ENCODE measurements around the gene MOGAT3. TPM values are rescaled to one million over a fixed set of nuclear protein-coding genes. Genes with fewer than 3 reads are reported as not detected.
"Not testable (repeated sequence)": the region's sequence is repeated elsewhere in the genome, so short reads cannot be mapped to it uniquely, and the experiment has no call there.

MOGAT3 gene
- polyA plus RNA-seq, 4 donors = 0.10 to 1.4 (median 0.41) TPM

GRCh38 chr7:101206665-101207042 lies 5.8 kb upstream of the MOGAT3 start:
- DNase-seq (ENCODE audit: low read depth in 4 of 4, low spot score in 3 of 4) = no peak

- no peak for DNase-seq (ENCODE audit: low read depth in 4 of 4, low spot score in 3 of 4)
Observed at GRCh38 chr7:101205901-101206664, 5.2 kb upstream of the MOGAT3 start.

DNA sequence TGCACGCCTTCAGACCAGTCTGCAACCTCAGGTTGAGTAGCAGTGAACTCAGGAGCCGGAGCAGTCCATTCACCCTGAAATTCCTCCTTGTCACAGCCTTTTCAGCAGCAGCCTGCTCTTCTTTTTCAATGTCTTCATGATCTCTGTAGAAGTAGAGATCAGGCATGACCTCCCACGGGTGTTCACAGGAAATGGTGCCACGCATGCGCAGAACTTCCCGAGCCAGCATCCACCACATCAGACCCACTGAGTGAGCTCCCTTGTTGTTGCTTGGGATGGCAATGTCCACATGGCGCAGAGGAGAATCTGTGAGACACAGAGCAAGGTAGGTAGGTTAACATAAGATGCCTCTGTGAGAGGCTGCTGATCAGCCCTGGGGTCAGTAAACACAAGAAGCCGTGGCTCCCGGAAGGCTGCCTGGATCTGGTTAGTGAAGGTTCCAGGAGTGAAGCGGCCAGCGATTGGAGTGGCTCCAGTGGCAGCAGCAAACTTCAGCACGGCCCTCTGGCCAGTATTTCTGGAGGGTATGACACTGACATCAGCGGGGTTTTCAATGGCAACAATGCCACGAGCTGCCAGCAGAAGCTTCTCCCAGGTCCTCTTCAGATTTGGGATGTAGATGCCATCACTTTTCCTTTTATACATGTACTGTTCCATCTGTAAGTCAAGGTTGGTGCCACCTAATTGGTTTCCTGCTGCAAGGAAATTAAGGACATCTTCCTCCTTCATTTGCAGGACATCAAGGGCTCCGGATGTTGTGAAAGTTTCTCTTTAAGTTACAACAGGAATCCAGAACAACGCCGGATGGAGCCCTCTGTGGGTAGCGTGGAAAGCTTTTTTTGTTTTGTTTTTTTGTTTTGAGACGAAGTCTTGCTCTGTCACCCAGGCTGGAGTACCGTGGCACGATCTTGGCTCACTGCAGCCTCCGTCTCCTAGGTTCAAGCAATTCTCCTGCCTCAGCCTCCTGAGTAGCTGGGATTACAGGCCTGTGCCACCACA lies 3.2 kb upstream of the MOGAT3 start:
- DNase-seq (ENCODE audit: low read depth in 4 of 4, low spot score in 3 of 4) = not testable (repeated sequence)

GRCh38 chr7:101202603-101202918 lies 1.7 kb upstream of the MOGAT3 start:
- no peak for DNase-seq (ENCODE audit: low read depth in 4 of 4, low spot score in 3 of 4)

DNA sequence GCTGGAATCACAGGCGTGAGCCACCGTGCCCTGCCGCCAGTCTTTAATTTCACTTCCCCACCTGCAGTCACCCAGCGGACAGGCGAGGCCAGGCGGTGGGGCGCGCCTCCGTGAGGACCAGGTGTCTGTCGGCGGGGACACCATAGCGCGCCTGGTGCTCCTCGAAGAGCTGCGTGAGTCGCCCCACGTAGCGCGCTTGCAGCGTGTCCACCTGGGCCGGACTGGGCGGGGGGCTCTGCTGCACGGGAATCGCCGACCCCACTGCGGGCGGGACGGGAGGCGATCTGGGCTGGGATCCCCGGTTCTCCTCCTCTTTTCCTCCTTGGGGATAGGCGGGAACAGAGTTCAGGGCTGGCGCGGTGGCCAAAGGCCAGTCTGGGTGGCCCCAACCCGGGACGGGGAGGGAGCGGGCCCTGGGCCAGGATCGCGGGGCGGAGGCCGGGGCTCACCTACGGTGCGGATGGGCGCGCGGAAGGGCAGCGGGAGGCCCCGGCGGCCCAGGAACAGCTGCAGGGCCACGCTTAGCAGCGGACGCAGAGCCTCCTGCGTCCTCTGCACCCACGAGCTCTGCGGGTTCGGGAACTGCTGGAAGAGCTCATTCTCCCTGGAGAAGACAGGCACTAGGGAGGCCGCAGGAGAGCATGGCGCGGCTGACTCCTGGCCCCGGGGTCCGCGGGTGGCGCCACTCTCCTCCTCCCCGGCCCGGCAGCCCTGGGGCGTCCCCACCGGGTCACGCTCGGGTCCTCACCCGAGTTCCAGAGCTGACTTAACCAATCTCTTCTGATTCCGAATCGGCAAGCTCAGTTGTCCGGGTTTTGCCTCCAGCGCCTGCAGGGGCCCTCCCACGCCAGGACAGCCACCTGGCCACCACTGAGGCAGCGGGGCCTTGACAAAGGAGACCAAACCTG lies 1.1 kb upstream of the MOGAT3 start:
- DNase-seq (ENCODE audit: low read depth in 4 of 4, low spot score in 3 of 4) = no peak

GRCh38 chr7:101200504-101200861 lies 353 bp downstream of the MOGAT3 start:
- DNase-seq (ENCODE audit: low read depth in 4 of 4, low spot score in 3 of 4) = no peak

DNA sequence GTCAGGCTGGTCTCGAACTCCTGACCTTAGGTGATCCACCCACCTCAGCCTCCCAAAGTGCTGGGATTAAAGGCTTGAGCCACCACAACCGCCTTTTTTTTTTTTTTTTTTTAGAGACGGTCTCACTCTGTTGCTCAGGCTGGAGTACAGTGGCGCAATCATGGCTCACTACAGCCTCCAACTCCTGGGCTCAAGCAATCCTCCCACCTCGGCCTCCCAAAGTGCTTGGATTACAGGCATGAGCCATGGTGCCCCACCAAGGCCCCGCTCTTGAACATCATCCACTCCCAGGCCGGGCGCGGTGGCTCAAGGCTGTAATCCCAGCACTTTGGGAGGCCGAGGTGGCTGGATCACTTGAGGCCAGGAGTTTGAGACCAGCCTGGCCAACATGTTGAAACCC lies 1.3 kb downstream of the MOGAT3 start:
- not testable (repeated sequence) for DNase-seq (ENCODE audit: low read depth in 4 of 4, low spot score in 3 of 4)

DNA sequence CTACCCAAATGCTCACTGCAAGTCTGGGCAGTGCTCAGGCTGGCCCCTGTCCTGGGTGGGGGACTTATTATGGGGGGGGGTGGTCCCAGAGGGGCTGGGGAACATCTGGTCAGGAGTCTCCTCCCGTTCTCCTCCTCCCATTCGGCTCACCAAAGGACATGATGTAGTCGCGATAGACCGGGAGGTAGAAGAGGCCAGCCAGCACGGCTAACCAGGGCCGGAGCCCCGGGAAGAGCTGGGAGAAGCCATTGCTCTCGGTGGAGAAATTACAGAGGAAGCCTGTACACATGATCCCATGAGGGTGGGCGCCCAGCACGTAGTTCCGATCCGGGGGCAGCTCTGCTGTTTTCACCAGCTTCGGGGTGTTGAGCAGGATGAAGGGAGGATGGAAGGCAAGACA lies 2.4 kb downstream of the MOGAT3 start:
- no peak for DNase-seq (ENCODE audit: low read depth in 4 of 4, low spot score in 3 of 4)

- no peak for DNase-seq (ENCODE audit: low read depth in 4 of 4, low spot score in 3 of 4)
Observed at GRCh38 chr7:101197991-101198390, 2.8 kb downstream of the MOGAT3 start.

GRCh38 chr7:101195884-101196283 lies 5.0 kb downstream of the MOGAT3 start:
- DNase-seq (ENCODE audit: low read depth in 4 of 4, low spot score in 3 of 4) = no peak

DNA sequence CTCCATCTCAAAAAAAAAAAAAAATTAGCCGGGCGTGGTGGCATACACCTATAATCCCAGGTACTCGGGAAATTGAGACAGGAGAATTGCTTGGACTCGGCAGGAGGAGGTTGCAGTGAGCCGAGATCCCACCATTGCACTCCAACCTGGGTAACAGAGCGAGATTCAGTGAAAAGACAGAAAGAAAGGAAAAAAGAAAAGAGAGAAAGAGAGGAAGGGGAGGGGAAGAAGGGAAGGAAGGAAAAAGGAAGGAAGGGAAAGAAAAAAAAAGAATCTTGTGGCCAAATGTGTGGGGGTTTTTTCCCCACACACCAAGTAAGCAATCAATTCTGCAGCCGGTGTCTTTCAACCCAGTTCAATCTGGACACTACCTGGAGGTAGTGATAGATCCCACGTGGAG lies 11.7 kb downstream of the MOGAT3 start:
- no peak for DNase-seq (ENCODE audit: low read depth in 4 of 4, low spot score in 3 of 4)

- DNase-seq (ENCODE audit: low read depth in 4 of 4, low spot score in 3 of 4) = no peak
Observed at GRCh38 chr7:101186844-101187428, 13.9 kb downstream of the MOGAT3 start.

GRCh38 chr7:101186194-101186593 lies 14.6 kb downstream of the MOGAT3 start:
- DNase-seq (ENCODE audit: low read depth in 4 of 4, low spot score in 3 of 4) = no peak

DNA sequence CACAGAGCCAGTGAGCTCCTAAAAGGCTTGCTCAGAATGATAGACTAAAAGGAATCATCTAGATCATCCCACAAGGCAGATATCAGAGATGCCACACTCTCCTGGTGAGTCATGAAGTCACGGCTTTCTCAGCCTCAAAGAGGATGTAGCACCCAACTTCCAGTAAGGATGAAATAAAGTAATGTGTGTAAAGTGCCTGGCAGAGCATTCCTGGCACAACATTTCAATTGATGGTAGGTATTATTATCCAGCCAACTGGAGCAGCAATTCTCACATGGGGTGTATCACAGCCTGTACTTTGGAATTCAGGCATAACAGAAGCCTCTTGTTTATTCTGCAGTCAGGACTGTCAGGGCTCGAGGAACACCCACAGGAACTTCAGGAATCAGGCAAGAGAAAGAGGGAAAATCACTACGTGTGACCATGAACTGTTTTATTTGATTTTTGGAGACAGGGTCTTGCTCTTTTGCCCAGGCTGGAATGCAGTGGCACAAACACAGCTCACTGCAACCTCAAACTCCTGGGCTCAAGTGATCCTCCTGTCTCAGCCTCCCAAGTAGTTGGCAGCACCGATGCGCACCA lies 15.5 kb downstream of the MOGAT3 start:
- no peak for DNase-seq (ENCODE audit: low read depth in 4 of 4, low spot score in 3 of 4)

DNA sequence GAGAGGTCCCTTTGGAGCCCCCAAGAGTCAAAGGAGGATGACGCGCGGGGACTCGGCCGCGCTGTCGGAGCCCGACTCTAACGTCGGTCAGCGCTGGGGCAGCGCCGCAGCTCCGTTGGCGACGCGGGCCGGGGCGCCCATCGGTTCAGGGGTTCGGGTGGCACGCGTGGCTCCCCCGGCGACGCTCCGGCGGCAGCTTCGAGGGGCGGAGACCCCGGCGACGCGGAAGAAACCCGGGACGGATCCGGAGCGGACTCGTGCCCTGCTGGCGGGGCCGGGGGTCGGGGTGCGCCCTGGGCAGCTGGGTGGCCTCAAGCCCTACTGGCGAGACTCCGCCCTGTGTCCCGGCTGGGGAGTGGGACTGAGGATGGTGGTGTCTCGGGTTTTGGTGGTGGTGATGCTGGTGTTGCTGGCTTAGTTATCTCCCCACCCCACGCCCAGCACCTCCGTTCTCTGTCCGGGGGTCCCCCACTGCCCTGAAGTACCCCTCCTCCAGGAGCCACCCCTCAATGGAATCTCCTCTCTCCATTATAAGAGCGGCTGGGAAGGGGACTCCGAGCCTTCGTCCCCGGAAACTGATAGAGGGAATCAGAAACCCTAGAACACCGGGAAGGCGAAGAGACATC lies 20.6 kb downstream of the MOGAT3 start, which contains the start of gene NAT16:
Gene NAT16, minus strand, starts transcription at position 164 of the 626 bp plus-strand sequence. CDS start 5,486 bp downstream, outside the sequence.
- no peak for DNase-seq (ENCODE audit: low read depth in 4 of 4, low spot score in 3 of 4)

DNA sequence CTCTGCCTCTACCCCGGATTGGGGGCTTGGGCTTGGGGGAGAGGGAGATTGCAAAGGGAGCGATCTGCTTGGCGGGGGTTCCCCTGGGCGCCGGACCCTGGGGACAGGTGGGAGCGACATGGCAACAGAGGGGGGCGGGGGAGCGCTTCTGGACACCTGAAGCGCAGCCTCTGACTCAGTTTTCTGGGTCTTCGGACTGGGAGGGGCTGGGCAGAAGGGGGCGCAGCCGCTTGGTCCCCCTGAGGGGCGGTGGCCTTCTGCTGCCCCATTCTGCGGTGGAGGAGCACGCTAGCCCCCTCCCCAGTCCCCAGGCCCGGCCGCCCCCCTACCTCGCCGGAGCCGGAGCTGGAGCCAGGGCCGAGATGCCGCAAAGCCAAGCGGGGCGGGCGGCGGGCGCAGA lies 21.1 kb downstream of the MOGAT3 start:
- DNase-seq (ENCODE audit: low read depth in 4 of 4, low spot score in 3 of 4) = no peak

DNA sequence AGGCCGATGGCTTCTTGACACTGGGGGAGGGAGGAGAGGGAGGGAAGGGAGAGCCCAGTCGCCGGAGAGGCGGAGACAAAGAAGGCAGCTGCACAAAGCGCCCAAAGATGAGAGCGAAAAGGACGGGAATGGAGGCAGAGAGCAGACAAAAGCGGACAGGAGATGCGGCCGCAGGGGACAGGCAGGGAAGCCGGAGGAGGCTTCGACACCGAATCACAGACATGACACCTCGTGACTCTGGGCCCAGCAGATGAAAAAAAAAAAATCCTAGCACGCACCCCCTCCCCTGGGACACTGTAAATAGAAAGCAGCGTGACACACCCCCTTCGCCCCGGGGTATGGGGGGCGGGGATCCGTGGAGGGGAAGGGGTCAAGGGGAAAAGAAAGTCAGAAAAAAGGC lies 21.7 kb downstream of the MOGAT3 start:
- no peak for DNase-seq (ENCODE audit: low read depth in 4 of 4, low spot score in 3 of 4)

GRCh38 chr7:101177644-101178043 lies 23.2 kb downstream of the MOGAT3 start:
- DNase-seq (ENCODE audit: low read depth in 4 of 4, low spot score in 3 of 4) = no peak

GRCh38 chr7:101175664-101176063 lies 25.2 kb downstream of the MOGAT3 start:
- no peak for DNase-seq (ENCODE audit: low read depth in 4 of 4, low spot score in 3 of 4)
